Stimulated activated CD4-positive, alpha-beta T cell treated with anti-CD3 and anti-CD28 coated beads, Interleukin-15, amount 100 ng/mL, for 48 hours (primary cell): Measurements from ENCODE around the gene ZNF579.
"Not testable (repeated sequence)": the region's sequence is repeated elsewhere in the genome, so short reads cannot be mapped to it uniquely, and the experiment has no call there.

Source experiments
- DNase-seq, 2 donors: peaks; one replicate each; pipeline ENCODE4 v3.0.0-alpha.2; 2020; ENCODE audit warnings: low read depth in 2 of 2

The ZNF579 gene

DNA sequence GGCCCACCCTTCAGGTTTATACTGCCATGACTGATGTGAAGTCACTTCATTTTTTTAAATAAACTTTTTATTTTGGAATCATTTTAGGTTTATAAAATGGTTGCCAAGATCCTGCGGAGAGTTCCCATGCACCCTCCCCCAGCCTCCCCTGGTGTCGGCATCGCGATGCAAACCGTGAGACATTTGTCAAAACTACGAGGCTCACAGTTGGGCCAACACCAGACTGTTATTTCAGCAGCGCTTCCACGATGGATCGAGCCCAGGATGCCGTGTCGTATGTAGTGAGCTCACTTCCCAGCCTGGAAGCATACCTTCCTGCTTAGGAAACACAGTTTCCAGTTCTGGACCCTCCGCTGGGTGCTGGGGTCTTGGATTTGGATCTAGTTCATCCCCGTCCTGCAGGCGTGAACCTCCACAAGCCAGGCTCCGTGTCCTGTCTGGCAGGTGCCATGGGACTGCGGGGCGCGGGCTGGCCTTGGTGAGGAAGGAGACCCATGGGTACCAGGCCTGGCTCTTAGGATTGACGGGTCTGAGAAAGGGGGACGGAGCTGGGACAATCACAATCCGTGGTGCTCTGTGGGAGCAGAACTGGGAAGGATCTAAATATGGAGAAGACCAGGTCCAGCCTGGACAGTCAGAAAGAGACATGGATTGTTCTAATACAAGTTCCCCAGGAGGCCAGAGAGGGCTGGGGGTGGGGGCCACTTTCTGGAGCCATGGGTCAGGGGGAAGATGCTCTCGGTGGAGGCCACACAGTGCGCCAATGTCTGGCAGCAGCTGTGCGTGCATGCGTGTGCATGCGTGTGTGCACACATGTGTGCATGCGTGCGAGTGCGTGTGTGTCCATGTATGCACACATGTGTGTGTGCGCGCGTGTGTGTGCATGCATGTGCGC is 41.3 kb downstream of the ZNF579 start:
- DNase-seq, result no peak

DNA sequence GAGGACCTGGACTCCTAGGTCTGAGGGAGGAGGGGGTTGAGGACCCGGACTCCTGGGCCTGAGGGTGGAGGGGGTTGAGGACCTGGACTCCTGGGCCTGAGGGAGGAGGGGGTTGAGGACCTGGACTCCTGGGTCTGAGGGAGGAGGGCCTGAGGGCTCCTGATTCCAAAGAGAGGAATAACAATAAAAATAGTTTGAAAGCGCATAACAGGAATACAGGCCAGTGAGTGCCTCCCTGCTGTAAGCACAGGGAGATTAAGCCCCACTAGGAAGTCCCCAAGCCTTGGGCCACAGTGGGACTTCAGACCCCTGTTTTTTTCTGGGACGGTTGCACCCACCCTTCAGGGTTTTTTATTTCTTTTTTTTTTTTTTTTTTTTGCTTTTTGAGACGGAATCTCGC is 42.5 kb downstream of the ZNF579 start:
- no peak for DNase-seq

DNA sequence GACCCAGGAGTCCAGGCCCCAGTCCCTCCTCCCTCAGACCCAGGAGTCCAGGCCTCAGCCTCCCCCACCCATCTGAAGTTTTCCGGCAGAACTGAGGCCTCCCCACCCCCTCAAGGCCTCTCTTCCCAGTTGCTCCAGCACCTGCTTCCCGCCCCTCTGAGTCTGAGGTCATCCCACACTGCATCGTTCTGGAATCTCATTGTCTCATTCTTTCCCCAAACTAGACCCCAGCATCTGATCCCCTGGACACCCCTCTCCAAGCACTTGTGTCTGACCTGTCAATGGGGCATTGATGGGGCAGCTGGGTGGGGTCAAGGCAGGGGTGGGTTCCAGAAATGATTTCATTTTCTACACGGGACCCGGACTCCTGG is 42.9 kb downstream of the ZNF579 start:
- DNase-seq, result no peak

DNA sequence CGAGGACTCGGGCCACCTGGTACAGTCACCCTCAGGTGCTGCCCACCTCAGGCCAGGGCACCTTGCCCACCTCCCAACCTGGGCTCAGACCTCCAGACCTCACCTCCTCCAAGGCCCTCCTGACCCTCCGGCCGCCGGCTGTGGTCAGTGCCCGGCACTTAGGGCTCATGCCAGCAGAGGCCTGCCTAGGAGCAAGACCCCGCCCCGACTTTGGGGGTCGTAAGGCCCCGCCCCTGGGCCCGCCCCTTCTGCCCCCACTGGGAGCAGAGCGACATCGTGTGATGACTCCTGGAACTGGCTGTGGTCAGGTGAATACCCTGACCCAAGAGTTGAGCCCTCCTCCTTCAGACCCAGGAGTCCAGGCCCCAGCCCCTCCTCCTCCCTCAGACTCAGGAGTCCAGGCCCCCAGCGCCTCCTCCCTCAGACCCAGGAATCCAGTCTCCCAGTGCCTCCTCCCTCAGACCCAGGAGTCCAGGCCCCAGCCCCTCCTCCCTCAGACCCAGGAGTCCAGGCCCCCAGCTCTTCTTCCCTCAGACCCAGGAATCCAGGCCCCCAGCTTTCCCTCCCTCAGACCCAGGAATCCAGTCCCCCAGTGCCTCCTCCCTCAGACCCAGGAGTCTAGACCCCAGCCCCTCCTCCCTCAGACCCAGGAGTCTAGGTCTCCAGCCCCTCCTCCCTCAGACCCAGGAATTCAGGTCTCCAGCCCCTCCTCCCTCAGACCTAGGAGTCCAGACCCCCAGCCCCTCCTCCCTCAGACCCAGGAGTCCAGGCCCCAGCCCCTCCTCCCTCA is 43.5 kb downstream of the ZNF579 start, which contains the start of gene SBK2:
SBK2 (minus strand) TSS at position 183 of the 790 bp plus-strand sequence. CDS start 839 bp downstream, outside the sequence.
- no peak for DNase-seq

DNA sequence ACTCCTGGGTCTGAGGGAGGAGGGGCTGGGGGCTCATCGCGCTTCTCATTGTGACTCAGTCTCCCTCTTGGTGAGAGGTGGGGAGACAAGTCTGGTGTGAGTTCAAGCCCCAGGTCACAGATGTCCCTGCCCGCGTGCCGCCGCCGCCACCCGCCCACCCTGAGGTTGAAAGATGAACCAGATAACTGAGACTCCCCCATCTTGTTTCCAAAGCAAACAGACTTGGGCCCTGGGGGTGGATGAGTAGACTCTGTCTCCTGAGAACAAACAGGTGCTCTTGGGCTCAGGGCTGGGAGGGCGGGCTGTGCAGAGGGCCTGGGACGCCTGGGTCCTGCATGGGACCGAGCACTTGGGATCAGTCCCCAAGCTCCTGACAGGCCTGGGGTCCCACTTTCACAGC is 44.3 kb downstream of the ZNF579 start:
- no peak for DNase-seq

DNA sequence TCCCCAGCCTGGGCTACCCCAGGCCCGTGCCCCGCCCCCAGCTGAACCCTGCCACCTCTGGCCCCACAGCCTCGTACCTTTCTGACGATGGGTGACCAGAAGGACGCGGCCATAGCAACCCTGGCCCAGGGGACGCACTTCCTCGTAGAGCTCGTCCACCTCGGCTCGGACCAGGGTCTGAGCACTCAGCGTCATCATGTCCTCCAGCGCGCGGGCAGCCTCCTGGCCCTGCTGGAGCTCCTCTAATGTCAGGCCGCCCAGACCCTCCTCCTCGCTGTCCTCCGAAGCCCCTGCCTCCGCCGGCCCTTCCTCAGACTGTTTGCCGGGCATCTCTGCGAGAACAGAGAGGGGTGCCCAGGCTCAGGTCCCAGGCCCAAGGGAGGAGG is 44.7 kb downstream of the ZNF579 start:
- no peak for DNase-seq

DNA sequence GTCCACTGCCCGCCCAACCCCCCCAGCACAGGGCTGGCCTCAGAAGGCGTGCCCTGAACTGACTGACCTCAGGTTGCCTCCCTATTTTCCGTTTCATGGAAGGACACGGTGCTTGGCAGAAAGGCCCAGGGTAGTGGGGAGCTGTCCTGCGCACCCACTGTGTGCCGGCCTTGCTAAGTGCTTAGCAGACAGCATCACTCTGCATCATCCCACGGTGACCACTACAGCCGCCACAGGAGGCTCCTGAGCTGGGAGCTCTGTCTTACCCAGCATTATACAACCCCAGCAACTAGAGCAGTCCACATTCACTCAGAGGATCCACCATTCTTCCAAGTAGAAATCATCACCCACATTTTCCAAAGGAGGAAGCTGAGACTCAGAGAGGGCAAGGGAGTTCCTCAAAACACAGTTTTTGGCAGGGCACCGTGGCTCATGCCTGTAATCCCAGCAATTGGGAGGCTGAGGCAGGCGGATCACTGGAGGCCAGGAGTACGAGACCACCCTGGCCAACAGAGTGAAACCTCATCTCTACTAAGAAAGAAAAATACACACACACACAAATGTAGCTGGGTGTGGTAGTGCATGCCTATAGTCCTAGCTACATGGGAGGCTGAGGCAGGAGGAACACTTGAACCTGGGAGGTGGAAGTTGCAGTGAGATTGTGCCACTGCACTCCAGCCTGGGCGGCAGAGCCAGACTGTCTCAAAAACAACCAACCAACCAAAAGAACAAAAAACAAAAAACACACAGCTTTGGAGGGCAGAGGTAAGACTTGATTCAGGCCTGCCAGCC is 45.3 kb downstream of the ZNF579 start:
- no peak for DNase-seq

DNA sequence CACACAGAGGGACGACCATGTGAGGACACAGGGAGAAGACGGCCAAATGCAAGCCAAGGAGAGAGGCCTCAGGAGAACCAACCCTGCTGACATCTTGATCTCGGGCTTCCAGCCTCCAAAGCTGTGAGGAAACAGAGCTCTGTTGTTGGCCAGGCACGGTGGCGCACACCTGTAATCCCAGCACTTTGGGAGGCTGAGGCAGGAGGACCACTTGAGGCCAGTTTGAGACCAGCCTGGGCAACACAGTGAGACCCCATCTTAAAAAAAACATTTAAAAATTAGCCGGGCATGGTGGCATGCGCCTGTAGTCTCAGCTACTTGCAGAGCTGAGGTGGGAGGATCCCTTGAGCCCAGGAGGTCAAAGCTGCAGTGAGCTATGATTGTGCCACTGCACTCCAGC is 46.4 kb downstream of the ZNF579 start:
- not testable (repeated sequence) for DNase-seq

DNA sequence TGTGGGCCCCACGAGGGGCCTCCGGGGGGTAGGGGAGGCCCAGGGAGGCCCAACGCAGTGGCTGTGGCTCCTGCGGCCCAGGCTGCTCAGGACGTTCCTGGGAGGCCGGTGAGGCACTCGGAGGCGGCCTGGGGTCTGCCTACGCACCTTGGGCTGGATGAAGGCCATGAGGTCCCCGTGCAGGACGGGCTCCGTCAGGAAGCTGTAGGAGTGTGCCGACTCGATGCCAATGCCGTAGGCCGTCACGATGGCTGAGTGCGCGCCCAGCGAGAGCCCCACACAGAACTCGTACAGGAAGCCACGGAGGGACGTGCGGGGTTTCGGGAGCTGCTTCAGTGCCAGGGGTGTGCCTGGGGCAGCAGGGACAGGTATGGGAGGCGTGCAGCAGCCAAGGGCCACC is 49.7 kb downstream of the ZNF579 start:
- no peak for DNase-seq

DNA sequence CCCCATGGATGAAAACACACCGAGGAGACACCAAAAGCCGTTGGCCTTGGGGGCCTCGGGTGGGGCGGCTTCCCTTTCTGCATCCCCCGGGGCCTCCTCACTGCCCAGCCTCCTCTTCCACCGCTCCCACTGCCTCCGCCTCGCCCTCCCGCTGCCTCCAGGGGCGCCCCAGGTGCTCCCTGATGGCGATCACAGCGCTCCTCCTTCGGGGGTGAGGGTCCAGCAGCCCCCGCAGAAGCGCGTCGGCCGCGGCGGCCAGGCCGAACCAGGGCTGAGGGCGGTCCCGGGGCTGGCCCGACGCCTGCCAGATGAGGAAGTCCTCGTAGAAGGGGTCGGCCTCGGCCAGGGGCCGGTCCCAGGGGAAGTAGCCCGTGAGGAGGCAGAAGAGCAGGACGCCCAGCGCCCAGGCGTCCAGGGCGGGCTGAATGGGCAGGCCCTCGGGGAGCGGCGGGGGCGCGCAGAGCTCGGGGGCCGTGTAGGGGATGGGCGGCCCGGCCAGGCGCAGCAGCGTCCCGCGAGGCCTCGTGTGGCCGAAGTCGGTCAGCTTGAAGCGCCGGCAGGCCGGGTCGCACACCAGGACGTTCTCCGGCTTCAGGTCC is 50.9 kb downstream of the ZNF579 start:
- DNase-seq, result no peak

DNA sequence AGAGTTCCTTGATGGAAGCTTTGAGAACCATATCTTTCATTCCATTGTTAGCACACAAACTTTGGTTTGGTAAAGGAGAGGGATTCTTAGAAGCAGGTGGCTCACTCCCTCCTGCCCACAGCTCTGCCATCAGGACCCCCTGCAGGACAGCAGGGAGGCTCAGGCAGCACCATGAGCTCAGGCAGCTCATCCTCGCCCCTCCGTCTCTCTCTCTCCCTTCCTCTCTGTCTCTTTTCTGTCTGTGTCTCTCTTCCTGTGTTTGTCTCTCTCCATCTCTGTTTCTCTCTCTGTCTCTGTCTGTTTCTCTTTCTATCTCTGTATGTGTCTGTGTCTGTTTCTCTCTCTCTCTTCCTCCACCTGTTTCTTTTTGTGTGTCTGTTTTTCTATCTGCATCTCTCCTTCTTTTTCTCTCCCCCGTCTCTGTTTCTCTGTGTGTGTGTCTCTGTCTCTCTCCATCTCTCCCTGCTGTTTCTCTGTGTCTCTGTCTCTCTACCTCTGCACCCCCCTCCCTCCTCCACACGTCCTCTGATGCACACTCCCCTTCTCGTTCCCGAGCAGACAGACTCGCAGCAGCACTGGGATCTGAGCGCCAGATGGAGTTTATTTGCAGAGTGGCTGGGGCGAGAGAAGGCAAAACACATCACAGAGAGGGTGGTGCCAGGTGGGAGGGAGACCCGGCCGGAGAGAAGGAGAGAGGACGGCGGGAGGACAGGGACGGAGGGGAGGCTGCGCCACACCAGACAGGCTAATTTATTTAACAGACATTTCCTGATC is 52.4 kb downstream of the ZNF579 start:
- DNase-seq, result no peak

DNA sequence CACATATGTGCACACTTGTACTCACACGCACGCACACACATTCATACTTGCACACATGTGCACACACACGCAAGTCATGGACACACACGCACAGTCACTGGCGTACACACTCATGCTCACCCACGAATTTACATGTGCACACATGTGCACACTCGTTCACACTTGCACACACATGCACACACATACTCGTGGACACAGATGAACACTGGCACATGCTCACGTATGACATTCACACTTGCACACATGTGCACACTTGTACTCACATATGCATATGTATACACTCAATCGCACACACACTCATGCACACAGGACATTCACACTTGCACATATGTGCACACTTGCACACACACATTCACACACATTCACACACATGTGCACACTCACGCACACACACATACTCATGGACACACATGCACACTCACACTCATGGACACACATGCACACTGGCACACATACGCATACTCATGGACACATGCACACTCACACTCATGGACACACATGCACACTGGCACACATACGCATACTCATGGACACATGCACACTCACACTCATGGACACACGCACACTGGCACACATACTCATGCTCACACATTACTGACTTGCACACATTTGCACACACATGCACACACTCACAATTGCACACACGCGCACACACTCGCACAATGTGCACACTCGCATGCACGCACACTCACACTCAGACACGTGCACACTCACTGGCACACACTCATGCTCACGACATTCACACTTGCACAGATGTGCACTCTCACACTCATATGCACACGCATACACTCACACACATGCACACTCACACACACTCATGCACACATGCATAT is 53.2 kb downstream of the ZNF579 start:
- DNase-seq, result no peak
